OCI-LY7 (cell line): ENCODE measurements around the gene MAGI1. TPM values are rescaled to one million over a fixed set of nuclear protein-coding genes. Genes with fewer than 3 reads are reported as not detected.

ENCODE experiments used
- BruUV-seq: library from RNA; stranded (reverse); fragments of 400-500 nt; replicated peaks from 2 replicates; lab custom pipeline; 2021; lab: Mats Ljungman, UMichigan
- CTCF ChIA-PET: fragments of 300-600 bp; sonication (Branson Sonifier 250); formaldehyde crosslinking; loops from one replicate; lab custom pipeline; 2022; ENCODE audit warnings: antibody characterized with exemption; ENCODE audit not compliant: unreplicated experiment; lab: Charles Lee
- POLR2A ChIA-PET: fragments of 300-600 bp; sonication (Branson Sonifier 250); formaldehyde crosslinking; loops from one replicate; lab custom pipeline; 2022; ENCODE audit warnings: antibody characterized with exemption; lab: Charles Lee
- DNase-seq: peaks from one replicate; pipeline ENCODE4 v3.0.0-alpha.2; 2015; ENCODE audit warnings: low spot score
- H2AFZ ChIP-seq: fragments of 200-600 bp; sonication (generic), shearing (Covaris generic); 2 replicates; pipeline ENCODE4 v1.6.1; 2014; ENCODE audit warnings: mild to moderate bottlenecking, antibody characterized with exemption, low read length, moderate library complexity
- H3K27ac ChIP-seq: fragments of 200-600 bp; sonication (generic); 2 replicates; pipeline ENCODE4 v1.5.1; 2014; ENCODE audit warnings: mixed run types, low read depth, mild to moderate bottlenecking, moderate library complexity, low read length, inconsistent platforms; ENCODE audit not compliant: poor library complexity, severe bottlenecking
- H3K36me3 ChIP-seq: fragments of 200-600 bp; sonication (generic); 2 replicates; pipeline ENCODE4 v1.6.1; 2014; ENCODE audit warnings: mild to moderate bottlenecking, antibody characterized with exemption, low read length, moderate library complexity, mixed read lengths; ENCODE audit not compliant: insufficient read depth
- H3K4me1 ChIP-seq: fragments of 200-600 bp; sonication (generic); 2 replicates; pipeline ENCODE4 v1.5.1; 2014; ENCODE audit warnings: mild to moderate bottlenecking, low read length; ENCODE audit not compliant: insufficient read depth, poor library complexity, severe bottlenecking
- H3K4me2 ChIP-seq: fragments of 200-600 bp; sonication (generic); 2 replicates; pipeline ENCODE4 v1.6.1; 2014; ENCODE audit warnings: mild to moderate bottlenecking, low read length
- H3K4me3 ChIP-seq: fragments of 200-600 bp; sonication (generic); 2 replicates; pipeline ENCODE4 v1.5.1; 2014; ENCODE audit warnings: mild to moderate bottlenecking, low read depth, low read length; ENCODE audit not compliant: poor library complexity, severe bottlenecking
- H3K79me2 ChIP-seq: fragments of 200-600 bp; sonication (generic); 2 replicates; pipeline ENCODE4 v1.6.1; 2016; ENCODE audit warnings: low read depth, mild to moderate bottlenecking, low read length, moderate library complexity, mixed read lengths; ENCODE audit not compliant: insufficient read depth
- H3K9me2 ChIP-seq: fragments of 200-600 bp; sonication (generic); 2 replicates; pipeline ENCODE4 v1.6.1; 2016; ENCODE audit warnings: mild to moderate bottlenecking, low read length, mixed read lengths; ENCODE audit not compliant: insufficient read depth
- H3K9me3 ChIP-seq: fragments of 200-600 bp; sonication (generic); 2 replicates; pipeline ENCODE4 v1.6.1; 2014; ENCODE audit warnings: mild to moderate bottlenecking, mixed run types, low read length, mixed read lengths
- H4K20me1 ChIP-seq: fragments of 200-600 bp; sonication (generic); 2 replicates; pipeline ENCODE4 v1.6.1; 2014; ENCODE audit warnings: mild to moderate bottlenecking, antibody characterized with exemption, low read length, moderate library complexity, mixed read lengths; ENCODE audit not compliant: insufficient read depth
- EZH2phosphoT487 ChIP-seq: fragments of 200-600 bp; sonication (generic); IDR thresholded peaks from 2 replicates; pipeline ENCODE4 v1.6.1; 2018; ENCODE audit warnings: low read depth, borderline replicate concordance, mild to moderate bottlenecking, mixed run types, antibody characterized with exemption, low read length, moderate library complexity, mixed read lengths
- intact Hi-C: fragments of 100-400 bp; cut with micrococcal nuclease; formaldehyde crosslinking; loops from one replicate; pipeline ENCODE4 v1.10.0; 2022; ENCODE audit not compliant: unreplicated experiment
- total RNA-seq, 2 experiments: library from RNA; depleted of rRNA in 1 of 2; stranded (reverse); fragments of >200 nt in 1 of 2; shearing (Covaris generic) in 1 of 2; gene quantifications; 2 replicates each; pipeline ENCODE4 v1.2.3, GENCODE V29; 2014 to 2022
- TF ChIP-seq, protein P1 (sequence below): fragments of 200-600 bp; sonication (generic); conservative IDR thresholded peaks from 2 replicates; pipeline ENCODE4 v1.5.1; 2014; ENCODE audit warnings: mild to moderate bottlenecking, antibody characterized with exemption, low read length, moderate library complexity, mixed read lengths

The MAGI1 gene
- total RNA-seq, 2 experiments from 2014 or later = 0.63 to 2.5 TPM

DNA sequence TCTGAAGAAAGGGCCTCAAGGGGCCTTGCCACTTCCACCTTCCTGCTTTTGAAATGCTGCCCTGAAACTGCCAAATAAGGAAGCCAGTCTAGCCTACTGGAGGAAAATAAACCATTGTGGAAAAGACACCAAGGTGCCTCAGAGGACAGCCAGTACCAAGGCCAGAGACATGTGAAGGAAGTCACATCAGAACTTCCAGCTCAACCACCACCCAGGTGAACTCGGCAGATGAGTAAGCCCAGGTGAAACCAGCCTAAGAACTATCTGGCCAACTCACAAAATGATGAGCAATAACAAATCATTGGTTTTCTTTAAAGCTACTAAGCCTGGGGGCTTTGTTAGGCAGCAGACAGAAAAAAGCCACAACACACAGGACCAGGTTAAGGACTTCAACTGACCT is 103.0 kb downstream of the MAGI1 start:
- no peaks in the 10 kb centered on the region for H3K79me2 ChIP-seq
- intact Hi-C loops = loop anchor here (10.0 kb wide), 1 partner anchor 59 kb away; no protein-coding TSS in a partner anchor

DNA sequence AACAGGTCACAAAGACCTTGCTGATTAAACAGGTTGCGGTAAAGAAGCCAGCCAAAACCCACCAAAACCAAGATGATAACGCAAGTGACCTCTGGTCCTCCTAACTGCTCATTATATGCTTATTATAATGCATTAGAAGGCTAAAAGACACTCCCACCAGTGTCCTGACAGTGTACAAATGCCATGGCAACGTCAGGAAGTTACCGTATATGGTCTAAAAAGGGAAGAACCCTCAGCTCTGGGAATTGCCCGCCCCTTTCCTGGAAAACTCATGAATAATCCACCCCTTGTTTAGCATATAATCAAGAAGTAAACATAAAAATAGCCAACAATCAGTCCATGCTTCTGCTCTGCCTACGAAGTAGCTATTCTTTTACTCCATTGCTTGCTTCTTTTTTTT is 108.1 kb downstream of the MAGI1 start:
- H3K4me1 ChIP-seq = no peaks in the 10 kb centered on the region
- no peaks in the 10 kb centered on the region for H4K20me1 ChIP-seq
- CTCF ChIA-PET = no interaction called here
- no peak overlapping the region for H2AFZ ChIP-seq
- no peak overlapping the region for H3K4me2 ChIP-seq
- H3K9me2 ChIP-seq = no peaks in the 10 kb centered on the region
- POLR2A ChIA-PET = no interaction called here
- no peak for TF ChIP-seq EZH2phosphoT487
- TF ChIP-seq, protein P1, sequence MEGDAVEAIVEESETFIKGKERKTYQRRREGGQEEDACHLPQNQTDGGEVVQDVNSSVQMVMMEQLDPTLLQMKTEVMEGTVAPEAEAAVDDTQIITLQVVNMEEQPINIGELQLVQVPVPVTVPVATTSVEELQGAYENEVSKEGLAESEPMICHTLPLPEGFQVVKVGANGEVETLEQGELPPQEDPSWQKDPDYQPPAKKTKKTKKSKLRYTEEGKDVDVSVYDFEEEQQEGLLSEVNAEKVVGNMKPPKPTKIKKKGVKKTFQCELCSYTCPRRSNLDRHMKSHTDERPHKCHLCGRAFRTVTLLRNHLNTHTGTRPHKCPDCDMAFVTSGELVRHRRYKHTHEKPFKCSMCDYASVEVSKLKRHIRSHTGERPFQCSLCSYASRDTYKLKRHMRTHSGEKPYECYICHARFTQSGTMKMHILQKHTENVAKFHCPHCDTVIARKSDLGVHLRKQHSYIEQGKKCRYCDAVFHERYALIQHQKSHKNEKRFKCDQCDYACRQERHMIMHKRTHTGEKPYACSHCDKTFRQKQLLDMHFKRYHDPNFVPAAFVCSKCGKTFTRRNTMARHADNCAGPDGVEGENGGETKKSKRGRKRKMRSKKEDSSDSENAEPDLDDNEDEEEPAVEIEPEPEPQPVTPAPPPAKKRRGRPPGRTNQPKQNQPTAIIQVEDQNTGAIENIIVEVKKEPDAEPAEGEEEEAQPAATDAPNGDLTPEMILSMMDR = no peak
- intact Hi-C loops = loop anchor here (10.0 kb wide), 1 partner anchor 64 kb away; no protein-coding TSS in a partner anchor
- no TSS peak for BruUV-seq
- H3K36me3 ChIP-seq = no peaks in the 10 kb centered on the region
- no peak overlapping the region for H3K27ac ChIP-seq
- no peak overlapping the region for H3K4me3 ChIP-seq
- H3K79me2 ChIP-seq = no peaks in the 10 kb centered on the region
- H3K9me3 ChIP-seq = no peaks in the 10 kb centered on the region
- DNase-seq = no peak

More for the DNA sequence above, 103.0 kb downstream of the MAGI1 start:
- ChIA-PET POLR2A (no interaction called here), CTCF (no interaction called here)
- Histone ChIP-seq H3K4me3 (no peak overlapping the region), H3K36me3 (no peaks in the 10 kb centered on the region), H4K20me1 (no peaks in the 10 kb centered on the region), H3K4me1 (no peaks in the 10 kb centered on the region), H3K27ac (no peak overlapping the region), H3K9me3 (no peaks in the 10 kb centered on the region), H3K9me2 (no peaks in the 10 kb centered on the region), H3K4me2 (no peak overlapping the region), H2AFZ (no peak overlapping the region)
- BruUV-seq = no TSS peak
- TF ChIP-seq EZH2phosphoT487 = no peak
- TF ChIP-seq, protein P1 = no peak
- DNase-seq = no peak

DNA sequence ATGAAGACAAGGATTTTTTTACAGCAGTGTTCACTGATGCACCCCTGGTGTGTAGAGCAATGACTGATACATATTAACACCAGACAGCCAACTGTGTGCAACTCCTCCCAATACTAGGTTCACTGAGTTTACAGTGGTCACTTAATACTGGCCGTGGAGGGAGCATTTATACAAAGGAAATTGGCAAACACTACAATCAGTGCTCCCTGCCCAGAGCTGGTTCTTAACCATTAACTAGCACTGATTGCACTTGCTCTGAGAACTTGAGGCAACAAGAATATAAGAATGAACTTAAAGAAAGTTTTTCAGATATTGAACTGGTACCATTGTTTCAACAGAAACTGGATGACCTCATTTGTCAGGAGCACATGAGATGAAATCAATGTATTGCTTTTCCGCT is 110.6 kb downstream of the MAGI1 start:
- BruUV-seq = no TSS peak
- POLR2A ChIA-PET = no interaction called here
- no peak overlapping the region for H3K4me3 ChIP-seq
- no peak for DNase-seq
- H3K79me2 ChIP-seq = no peaks in the 10 kb centered on the region
- no peaks in the 10 kb centered on the region for H3K4me1 ChIP-seq
- intact Hi-C loops = no loop called here
- H3K9me3 ChIP-seq = no peaks in the 10 kb centered on the region
- H3K9me2 ChIP-seq = no peaks in the 10 kb centered on the region
- TF ChIP-seq, protein P1 = no peak
- TF ChIP-seq EZH2phosphoT487 = no peak
- no peak overlapping the region for H3K27ac ChIP-seq
- no peaks in the 10 kb centered on the region for H4K20me1 ChIP-seq
- no peaks in the 10 kb centered on the region for H3K36me3 ChIP-seq
- no peak overlapping the region for H3K4me2 ChIP-seq
- H2AFZ ChIP-seq = no peak overlapping the region
- CTCF ChIA-PET = no interaction called here
